Retina (tissue), 1 donor: ENCODE data around the gene ITLN2.
"Not testable (repeated sequence)": the region's sequence is repeated elsewhere in the genome, so short reads cannot be mapped to it uniquely, and the experiment has no call there.

Source experiments
- DNase-seq: peaks from one replicate; pipeline ENCODE4 v3.0.0-alpha.2; 2016

ITLN2 gene

GRCh38 chr1:160954158-160955104, at the start of gene ITLN2:
Gene ITLN2, minus strand, starts transcription at chr1:160954809. Its CDS starts 68 bp downstream, at chr1:160954741.
- DNase-seq = peak; percentile 5

GRCh38 chr1:161001525-161001924, 46.9 kb upstream of the ITLN2 start:
- DNase-seq = no peak

- no peak for DNase-seq
These were observed 46.3 kb upstream of the ITLN2 start for GRCh38 chr1:161000736-161001480.

GRCh38 chr1:160999376-160999775, 44.8 kb upstream of the ITLN2 start:
- DNase-seq = no peak

DNA sequence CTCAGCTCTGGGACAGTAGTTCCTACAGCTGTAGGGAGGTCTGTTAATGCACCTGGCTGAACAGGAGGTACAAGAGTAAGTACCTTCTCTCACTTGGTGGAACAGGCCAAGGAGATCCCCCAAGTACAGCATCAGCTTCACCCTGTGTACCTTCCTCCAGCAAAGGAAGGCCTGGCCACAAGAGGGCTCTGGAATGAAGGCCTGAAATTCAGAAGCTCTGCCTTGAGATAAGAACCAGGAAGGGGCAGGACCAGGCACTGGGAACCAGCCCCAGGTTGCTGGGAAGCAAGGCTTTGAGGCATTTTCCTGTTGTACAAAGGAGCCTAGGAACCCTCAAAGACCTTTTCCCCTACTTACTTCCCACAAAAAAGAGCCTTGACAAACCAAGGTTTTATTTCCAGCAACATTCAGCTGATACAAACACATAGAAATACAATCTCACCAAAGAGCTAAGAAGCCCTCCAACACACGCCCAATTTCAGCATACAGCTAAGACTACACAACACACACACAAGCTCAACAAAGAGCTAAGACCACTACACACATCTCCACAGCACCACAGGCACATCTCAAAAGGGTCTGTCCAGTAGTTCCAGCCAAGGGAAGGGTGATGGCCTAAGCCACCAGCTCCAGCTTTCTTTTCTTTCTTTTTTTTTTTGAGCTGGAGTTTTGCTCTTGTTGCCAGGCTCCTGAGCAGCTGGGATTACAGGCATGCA, 42.9 kb upstream of the ITLN2 start:
- DNase-seq = no peak

DNA sequence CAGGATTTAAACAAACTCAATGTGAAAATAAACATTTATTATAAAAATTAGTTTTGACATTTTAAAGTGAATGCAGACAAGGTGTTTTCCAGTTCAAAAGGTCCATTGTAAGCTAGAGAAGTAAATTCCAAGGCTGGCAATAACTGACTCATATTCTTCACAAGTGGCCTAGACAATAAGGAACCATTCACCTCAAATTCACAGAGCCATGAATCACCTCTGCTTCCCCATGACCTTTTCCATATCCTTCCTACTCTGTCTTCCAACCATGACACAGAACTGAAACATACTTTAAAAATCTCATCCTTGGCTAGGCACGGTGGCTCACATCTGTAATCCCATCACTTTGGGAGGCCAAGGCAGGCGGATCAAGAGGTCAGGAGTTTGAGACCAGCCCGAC, 41.6 kb upstream of the ITLN2 start:
- DNase-seq = no peak

DNA sequence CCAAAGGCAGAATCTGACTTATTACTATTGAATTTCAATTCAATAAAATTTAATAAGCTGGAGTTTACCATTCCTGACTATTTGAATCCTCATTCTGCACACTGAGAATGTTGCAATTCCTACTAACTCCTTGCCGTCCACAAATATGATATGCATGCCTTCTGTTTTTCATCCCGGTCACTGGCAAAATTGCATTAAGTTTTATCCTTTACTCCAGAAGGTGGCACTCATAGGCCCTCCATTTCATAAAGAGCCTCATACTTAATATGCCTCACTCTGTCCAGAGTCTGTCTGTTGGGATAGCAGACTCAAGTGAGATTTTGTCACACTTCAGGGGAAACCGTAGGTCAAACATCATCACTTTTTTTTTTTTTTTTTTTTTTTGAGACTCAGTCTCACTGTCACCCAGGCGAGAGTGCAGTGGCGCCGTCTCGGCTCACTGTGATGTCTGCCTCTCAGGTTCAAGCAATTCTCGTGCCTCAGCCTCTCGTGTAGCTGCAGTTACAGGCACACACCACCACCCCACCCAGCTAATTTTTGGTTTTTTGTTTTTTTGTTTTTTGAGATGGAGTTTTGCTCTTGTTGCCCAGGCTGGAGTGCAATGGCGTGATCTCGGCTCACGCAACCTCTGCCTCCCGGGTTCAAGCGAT, 39.1 kb upstream of the ITLN2 start:
- DNase-seq = peak; percentile 9

- not testable (repeated sequence) for DNase-seq
These were observed 37.4 kb upstream of the ITLN2 start for GRCh38 chr1:160992036-160992435.

GRCh38 chr1:160987359-160988050, 32.9 kb upstream of the ITLN2 start:
- DNase-seq = no peak

- no peak for DNase-seq
These were observed 31.1 kb upstream of the ITLN2 start for GRCh38 chr1:160985723-160986122.

DNA sequence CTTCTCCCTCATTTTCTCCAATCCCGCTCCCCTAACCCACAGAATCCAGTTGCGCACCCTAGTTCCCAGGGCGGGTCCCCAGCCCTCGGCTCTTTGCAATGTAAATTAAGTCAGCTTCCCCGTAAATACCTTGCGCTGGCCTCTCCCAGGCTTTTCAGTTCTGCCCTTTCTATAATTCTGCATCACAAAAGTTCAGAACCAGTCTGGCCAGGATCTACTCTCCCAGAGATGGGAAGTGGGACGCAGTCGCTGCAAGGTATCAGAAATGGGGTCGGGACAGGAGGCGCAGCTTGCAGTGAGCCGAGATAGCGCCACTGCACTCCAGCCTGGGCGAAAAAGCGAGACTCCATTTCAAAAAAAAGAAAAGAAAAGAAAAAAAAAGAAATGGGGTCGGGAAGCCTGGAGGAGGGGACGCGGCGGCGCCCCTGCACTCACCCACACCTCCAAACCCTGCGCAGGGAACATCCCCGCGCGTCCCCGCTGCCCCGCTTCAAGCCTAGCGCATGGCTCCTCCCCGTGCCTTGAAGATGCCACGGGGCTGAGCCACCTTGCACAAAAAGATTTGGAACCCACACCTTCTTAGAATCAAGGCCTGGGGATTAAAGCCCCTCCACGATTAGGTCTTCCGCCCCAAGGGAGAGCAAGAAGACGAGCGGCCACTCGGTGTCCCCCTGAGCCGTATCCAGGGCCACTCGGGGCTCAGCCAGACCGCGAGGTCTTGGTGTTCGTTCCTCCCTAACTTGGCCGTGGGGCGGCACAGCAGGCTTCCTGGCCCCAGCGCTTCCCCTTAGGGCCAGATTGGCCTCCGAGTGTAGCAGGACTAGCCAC, 27.2 kb upstream of the ITLN2 start:
- DNase-seq = peak; percentile 42

DNA sequence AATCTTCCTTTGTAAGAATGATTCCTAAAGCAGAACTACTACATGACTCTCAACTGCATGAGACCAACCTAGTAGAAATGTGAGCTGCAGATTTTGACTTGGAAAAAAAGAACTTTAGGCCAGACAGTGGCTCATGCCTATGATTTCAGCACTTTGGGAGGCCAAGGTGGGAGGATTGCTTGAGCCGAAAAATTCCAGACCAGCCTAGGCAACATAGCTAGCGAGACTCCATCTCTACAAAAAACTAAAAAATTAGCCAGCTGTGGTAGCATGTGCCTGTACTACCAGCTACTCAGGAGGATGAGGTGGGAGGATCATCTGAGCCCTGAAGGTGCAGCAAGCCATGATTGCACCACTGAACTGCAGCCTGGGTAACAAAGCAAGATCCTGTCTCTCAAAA, 24.7 kb upstream of the ITLN2 start:
- no peak for DNase-seq

DNA sequence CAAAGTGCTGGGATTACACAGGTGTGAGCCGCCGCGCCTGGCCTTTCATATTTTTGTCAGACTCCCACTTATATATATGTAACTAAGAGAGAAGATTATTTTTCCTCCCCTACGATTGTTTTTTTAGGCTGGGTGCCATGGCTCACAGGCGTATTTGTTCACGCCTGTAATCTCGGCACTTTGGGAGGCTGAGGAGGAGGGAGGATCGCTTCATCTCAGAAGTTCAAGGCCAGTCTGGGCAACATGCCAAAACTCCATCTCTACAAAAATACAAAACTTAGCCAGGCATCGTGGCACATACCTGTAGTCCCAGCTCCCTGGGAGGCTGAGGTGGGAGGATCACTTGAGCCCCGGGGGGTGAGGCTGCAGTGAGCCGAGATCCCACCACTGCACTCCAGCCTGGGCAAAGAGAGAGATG, 23.9 kb upstream of the ITLN2 start:
- DNase-seq = no peak

DNA sequence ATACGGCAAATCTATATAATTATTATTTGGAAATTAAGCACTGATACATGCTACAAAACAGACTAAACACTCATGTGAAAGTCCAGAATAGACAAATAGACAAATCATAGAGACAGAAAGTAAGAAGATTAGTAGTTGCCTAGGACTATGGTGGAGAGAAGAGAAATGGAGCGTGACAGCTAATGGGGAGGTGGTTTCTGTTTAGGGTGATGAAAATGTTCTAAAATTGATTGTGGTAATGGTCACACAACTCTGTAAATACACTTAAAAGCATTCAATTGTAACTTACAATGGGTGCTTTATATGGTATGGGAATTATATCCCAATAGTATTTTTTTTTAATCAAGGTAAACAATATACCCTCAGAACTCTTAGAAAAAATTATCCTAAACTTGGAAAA, 20.4 kb upstream of the ITLN2 start:
- no peak for DNase-seq

GRCh38 chr1:160973491-160973890, 18.9 kb upstream of the ITLN2 start:
- no peak for DNase-seq

- no peak for DNase-seq
These were observed 18.3 kb upstream of the ITLN2 start for GRCh38 chr1:160972939-160973338.

- no peak for DNase-seq
These were observed 17.0 kb upstream of the ITLN2 start for GRCh38 chr1:160971618-160972056.

- no peak for DNase-seq
These were observed 8.9 kb upstream of the ITLN2 start for GRCh38 chr1:160963521-160963920.

DNA sequence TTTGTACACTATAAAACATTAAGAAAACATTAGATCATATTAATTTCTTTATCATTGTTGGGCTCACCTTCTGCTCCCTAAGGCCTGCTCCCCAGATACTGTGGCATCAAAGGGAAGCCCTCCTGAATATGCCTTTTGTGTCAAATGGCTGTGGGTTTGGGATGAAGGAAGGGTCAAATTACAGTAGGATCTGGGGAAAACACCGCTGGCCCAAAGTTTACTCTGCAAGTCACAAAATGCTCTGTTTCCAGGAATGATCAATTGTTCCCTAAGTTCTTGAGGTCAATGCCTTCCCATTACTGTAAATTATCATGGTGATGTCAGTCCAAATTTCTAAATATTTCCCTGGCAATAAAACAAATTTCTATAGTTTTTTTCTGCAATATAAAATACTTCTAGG, 6.8 kb upstream of the ITLN2 start:
- DNase-seq = no peak

DNA sequence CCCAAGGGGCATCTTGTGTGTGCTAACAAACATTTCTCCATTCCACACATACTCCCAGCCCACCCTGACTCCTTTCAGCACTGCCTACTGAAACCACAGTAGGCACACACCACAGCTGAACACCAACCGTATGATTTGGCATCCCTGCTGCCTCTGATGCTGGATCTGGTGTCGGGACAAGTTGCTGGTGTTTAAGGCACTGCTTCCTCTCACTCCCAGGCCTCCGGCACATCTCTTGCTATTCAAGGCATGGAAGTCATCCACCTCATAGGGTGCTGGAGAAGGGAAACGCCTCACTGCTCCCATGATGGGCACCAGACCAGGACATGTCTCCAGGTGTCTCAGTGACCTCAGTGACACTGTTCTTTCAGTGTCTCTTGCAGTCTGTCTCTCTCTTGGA, 2.4 kb upstream of the ITLN2 start:
- DNase-seq = no peak

DNA sequence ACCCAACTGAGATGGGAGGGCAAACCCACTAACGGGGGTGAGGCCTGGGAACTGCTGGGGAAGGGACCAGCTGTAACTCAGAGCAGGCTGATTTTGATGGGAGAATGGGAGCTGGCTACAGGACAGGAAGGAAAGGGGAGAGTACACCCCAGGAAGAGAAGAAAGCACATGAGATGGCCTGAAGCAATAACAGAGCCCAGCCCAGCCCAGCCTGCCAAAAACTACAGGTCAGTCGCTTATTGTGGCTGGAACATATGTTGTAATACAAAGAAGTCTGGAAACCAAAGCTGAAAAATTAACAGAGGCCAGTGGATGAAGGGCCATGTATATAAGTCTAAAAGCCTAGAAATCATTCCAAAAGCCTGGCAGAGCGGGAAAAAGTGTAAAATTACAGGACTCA, 1.6 kb downstream of the ITLN2 start:
- DNase-seq = no peak
